ENCODE measurements around the gene ZDHHC3.
"Not testable (repeated sequence)": the region's sequence is repeated elsewhere in the genome, so short reads cannot be mapped to it uniquely, and the experiment has no call there.

ZDHHC3 gene

DNA sequence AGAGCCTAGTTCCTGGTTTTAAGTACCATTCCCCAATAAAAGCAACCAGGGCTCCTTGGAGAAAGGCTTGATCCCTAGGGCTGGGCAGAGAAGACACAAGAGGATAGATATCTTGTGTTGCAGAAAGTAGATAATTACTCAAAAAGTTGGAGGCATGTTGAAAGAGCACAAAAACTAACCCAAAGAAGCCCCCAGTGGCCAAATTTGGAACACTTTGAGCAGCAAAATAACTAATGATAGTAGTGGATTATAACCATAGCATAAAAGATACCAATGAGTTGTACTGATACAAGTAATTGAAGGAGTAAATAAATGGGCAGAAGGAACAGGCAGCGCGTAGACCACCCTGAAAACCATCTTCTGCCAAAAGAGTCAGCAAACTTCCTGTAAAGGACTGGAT, 12.1 kb upstream of the ZDHHC3 start:
- H3K27ac ChIP-seq = no peak overlapping the region

DNA sequence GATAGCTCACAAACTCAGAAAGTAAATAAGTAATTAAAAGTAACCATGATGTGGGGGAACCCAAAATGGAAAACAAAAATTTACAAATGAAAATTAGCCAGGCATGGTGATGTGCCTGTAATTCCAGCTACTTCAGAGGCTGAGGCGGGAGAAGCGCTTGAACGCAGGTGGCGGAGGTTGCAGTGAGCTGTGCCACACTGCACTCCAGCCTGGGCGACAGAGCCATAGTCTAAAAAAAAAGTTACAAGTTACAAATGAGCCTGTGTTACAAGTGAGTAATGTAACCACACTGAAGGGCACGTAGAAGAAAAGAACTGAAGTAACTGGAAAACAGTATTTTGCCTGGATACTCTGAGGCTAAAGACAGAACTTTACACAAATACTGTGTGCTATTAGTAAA, 11.4 kb upstream of the ZDHHC3 start:
- TF ChIP-seq, protein P1, sequence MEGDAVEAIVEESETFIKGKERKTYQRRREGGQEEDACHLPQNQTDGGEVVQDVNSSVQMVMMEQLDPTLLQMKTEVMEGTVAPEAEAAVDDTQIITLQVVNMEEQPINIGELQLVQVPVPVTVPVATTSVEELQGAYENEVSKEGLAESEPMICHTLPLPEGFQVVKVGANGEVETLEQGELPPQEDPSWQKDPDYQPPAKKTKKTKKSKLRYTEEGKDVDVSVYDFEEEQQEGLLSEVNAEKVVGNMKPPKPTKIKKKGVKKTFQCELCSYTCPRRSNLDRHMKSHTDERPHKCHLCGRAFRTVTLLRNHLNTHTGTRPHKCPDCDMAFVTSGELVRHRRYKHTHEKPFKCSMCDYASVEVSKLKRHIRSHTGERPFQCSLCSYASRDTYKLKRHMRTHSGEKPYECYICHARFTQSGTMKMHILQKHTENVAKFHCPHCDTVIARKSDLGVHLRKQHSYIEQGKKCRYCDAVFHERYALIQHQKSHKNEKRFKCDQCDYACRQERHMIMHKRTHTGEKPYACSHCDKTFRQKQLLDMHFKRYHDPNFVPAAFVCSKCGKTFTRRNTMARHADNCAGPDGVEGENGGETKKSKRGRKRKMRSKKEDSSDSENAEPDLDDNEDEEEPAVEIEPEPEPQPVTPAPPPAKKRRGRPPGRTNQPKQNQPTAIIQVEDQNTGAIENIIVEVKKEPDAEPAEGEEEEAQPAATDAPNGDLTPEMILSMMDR (conservative IDR thresholded peaks at IDR 0.05) = no peak
- H3K27ac ChIP-seq = no peak overlapping the region

More for the DNA sequence above, 12.1 kb upstream of the ZDHHC3 start:
- TF ChIP-seq, protein P1 (conservative IDR thresholded peaks at IDR 0.05) = peak; percentile 61

DNA sequence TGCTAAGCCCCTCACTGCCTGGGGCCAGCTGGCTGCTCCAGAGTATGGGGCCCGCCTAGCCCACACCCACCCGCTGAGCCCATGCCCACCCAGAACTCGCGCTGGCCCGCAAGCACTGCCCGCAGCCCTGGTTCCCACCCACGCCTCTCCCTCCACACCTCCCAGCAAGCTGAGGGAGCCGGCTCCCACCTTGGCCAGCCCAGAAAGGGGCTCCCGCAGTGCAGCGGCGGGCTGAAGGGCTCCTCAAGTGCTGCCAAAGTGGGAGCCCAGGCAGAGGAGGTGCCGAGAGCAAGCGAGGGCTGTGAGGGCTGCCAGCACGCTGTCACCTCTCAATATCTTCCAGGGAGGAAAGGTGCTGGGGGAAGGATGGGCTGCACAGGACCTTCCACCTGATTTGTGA, 10.4 kb upstream of the ZDHHC3 start:
- not testable (repeated sequence) for H3K27ac ChIP-seq

DNA sequence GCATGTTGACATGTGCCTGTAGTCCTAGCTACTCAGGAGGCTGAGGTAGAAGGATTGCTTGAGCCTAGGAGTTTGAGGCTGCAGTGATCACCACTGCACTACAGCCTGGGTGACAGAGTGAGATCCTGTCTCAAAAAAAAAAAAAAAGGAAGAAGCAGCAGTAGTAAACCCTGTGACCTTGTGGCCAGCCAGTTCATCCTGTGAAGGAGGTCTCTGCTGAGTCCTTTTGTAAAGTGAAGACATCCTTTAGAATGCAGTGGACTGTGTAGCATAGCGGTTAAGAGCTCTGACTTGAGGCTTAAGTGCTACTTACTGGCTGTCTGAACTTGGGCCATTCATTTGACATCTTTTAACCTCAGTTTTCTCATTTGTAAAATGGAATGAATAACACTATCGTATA, 8.4 kb upstream of the ZDHHC3 start:
- H3K27ac ChIP-seq = peak overlapping the region; percentile 29
- TF ChIP-seq, protein P1 (conservative IDR thresholded peaks at IDR 0.05) = no peak

DNA sequence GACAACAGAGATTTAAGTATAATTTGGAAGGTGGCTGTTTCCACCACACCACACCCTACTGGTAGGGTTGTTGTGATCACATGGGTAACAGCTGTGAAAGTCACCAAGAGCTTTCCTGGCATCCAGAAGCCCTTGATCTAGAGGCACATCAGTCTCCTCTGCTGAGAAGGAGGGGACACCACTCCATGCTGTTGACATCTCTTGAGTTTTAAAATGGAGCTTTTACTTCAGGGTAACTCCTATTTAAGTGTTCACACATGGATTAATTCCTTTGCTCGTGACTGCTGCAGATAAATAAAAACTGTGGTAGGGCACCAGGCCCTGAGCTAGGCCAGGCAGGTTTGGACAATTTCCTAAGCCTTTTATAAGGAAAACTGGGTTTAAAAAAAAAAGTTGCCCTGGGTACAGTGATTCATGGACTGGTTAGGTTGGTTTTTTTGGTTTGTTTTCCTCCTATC, 7.5 kb upstream of the ZDHHC3 start:
- peak overlapping the region; percentile 29 for H3K27ac ChIP-seq
- TF ChIP-seq, protein P1 (conservative IDR thresholded peaks at IDR 0.05) = no peak

DNA sequence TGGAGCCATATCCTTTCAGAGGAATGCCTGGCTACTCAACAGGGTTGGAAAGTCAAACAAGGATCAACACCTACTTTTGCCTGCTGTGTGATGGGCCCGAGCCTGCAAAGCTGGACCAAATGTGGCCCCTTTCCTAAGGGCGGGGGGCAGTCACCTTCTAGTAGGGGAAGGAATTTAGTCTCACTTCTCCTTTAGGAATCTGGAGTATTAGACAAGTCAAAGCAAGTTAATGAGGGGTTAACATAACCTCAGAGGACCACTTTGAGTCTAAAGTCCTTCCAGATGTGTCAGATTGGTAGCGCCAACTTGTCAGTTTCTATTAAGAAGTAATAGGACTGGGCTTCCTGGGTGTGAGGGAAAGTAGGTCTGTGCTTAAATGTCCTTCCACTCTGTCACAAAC, 6.8 kb upstream of the ZDHHC3 start:
- H3K27ac ChIP-seq = peak overlapping the region; percentile 29; the same call in 1 of the 2 replicates
- TF ChIP-seq, protein P1 (conservative IDR thresholded peaks at IDR 0.05) = no peak

DNA sequence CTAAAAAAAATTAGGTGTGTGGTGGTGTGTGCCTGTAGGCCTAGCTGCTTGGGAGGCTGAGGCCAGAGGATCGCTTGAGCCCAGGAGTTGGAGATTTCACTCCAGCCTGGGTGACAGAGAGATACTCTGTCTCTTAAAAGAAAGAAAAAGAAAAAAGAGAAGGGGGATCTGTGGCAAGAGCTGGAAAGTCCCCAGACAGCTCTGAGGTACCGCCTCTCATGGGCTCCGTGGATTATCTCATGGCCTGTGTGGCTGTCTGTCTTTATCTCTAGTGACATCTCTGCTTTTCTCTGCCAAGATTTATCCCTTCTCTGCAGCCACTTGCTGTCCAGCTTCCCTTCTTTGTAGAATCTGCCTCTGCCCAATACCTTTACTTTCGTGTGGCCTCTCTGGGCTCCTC, 5.8 kb upstream of the ZDHHC3 start:
- TF ChIP-seq, protein P1 (conservative IDR thresholded peaks at IDR 0.05) = no peak
- H3K27ac ChIP-seq = peak overlapping the region; percentile 29; the same call in 1 of the 2 replicates

DNA sequence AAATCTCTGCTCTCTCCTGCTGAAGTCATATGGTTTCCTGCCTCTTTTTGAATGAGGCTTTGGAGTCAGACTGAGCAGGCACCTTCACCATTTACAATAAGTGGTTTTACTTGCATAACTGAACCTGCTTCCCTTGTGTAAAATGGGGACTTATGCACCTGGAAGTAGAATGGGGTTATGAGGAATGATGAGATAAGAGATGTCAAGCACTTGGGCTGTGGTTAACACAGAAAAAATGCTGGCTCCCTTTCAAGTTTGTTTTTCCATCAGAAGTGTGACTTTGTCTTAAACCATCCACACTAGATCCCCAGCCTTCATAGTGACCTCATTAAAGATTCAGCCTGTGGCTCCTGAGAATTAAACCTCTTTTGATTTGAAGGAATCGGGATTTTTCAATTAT, 5.2 kb upstream of the ZDHHC3 start:
- peak overlapping the region; percentile 29; the same call in 1 of the 2 replicates for H3K27ac ChIP-seq
- TF ChIP-seq, protein P1 (conservative IDR thresholded peaks at IDR 0.05) = no peak
